CD14-positive monocyte (primary cell): ENCODE data around the gene SGTB. TPM values are rescaled to one million over a fixed set of nuclear protein-coding genes. Genes with fewer than 3 reads are reported as not detected.

Experiments used
- DNase-seq, 3 donors: peaks; one replicate each; pipeline ENCODE4 v3.0.0-alpha.2; 2011 to 2022
- H2AFZ ChIP-seq: 2 replicates; pipeline ENCODE4 v1.6.0; 2012; ENCODE audit warnings: mild to moderate bottlenecking, low read depth, low read length, inconsistent platforms; ENCODE audit not compliant: insufficient read depth, poor library complexity, severe bottlenecking
- H3K27ac ChIP-seq, 2 donors: 1 replicate in 1 of 2; 2 replicates in 1 of 2; pipeline ENCODE4 v1.5.1; 2012 to 2013; ENCODE audit warnings: low read length in 2 of 2, control low read depth in 1 of 2, inconsistent platforms in 1 of 2, low read depth in 1 of 2, mild to moderate bottlenecking in 1 of 2
- H3K27me3 ChIP-seq, 2 donors: one replicate each; pipeline versions ENCODE4 v1.6.0 to v1.6.1; 2011 to 2013; ENCODE audit warnings: low read length in 2 of 2; ENCODE audit not compliant: control insufficient read depth in 2 of 2, insufficient read depth in 2 of 2
- H3K36me3 ChIP-seq, 2 donors: replicated peaks in 1 of 2; 1 replicate in 1 of 2; 2 replicates in 1 of 2; pipeline versions ENCODE4 v1.5.1 to v1.6.1; 2012 to 2013; ENCODE audit warnings: low read length in 2 of 2, control low read depth in 1 of 2, inconsistent platforms in 1 of 2, mild to moderate bottlenecking in 1 of 2; ENCODE audit not compliant: insufficient read depth in 2 of 2, control insufficient read depth in 1 of 2
- H3K4me1 ChIP-seq, 2 donors: 1 replicate in 1 of 2; 2 replicates in 1 of 2; pipeline versions ENCODE4 v1.5.1 to v1.6.1; 2012 to 2013; ENCODE audit warnings: low read length in 2 of 2, control low read depth in 1 of 2, inconsistent platforms in 1 of 2, mild to moderate bottlenecking in 1 of 2, moderate library complexity in 1 of 2; ENCODE audit not compliant: insufficient read depth in 2 of 2, control insufficient read depth in 1 of 2
- H3K4me2 ChIP-seq: replicated peaks from 2 replicates; pipeline ENCODE3; 2012; ENCODE audit warnings: low read length, moderate library complexity, mild to moderate bottlenecking; ENCODE audit not compliant: poor library complexity, severe bottlenecking; ENCODE audit errors: extremely low read depth
- H3K4me3 ChIP-seq, 3 experiments: fragments of 200-600 bp in 1 of 3; sonication (generic) in 1 of 3; replicated peaks in 1 of 3; 1 replicate in 2 of 3; 2 replicates in 1 of 3; pipeline ENCODE4 v1.5.1; 2011 to 2013; ENCODE audit warnings: low read length in 3 of 3, mild to moderate bottlenecking in 3 of 3, control low read depth in 2 of 3, low read depth in 2 of 3, inconsistent platforms in 1 of 3, moderate library complexity in 1 of 3
- H3K79me2 ChIP-seq: 2 replicates; pipeline ENCODE4 v1.6.0; 2012; ENCODE audit warnings: mild to moderate bottlenecking, control low read depth, inconsistent platforms, low read length, moderate library complexity; ENCODE audit not compliant: insufficient read depth
- H3K9ac ChIP-seq: 2 replicates; pipeline ENCODE4 v1.6.0; 2017; ENCODE audit warnings: low read length, mild to moderate bottlenecking; ENCODE audit not compliant: insufficient read depth, poor library complexity, severe bottlenecking
- H3K9me3 ChIP-seq, 2 donors: replicated peaks in 1 of 2; 1 replicate in 1 of 2; 2 replicates in 1 of 2; pipeline versions ENCODE4 v1.5.1 to v1.6.1; 2012 to 2013; ENCODE audit warnings: low read length in 2 of 2, control low read depth in 1 of 2; ENCODE audit not compliant: control insufficient read depth in 1 of 2, insufficient read depth in 1 of 2
- H4K20me1 ChIP-seq: 2 replicates; pipeline ENCODE4 v1.6.0; 2012; ENCODE audit warnings: mild to moderate bottlenecking, low read length, control low read depth, moderate library complexity; ENCODE audit not compliant: insufficient read depth
- H3K27ac Mint-ChIP-seq, 7 donors: one replicate each; pipeline ENCODE4 v1.8.0; 2020; ENCODE audit warnings: mild to moderate bottlenecking in 7 of 7, mixed read lengths in 7 of 7, moderate library complexity in 6 of 7, inconsistent platforms in 2 of 7
- H3K27me3 Mint-ChIP-seq, 3 donors: one replicate each; pipeline ENCODE4 v1.8.0; 2021 to 2022; ENCODE audit warnings: low read depth in 3 of 3, mild to moderate bottlenecking in 3 of 3, mixed read lengths in 3 of 3, moderate library complexity in 3 of 3, inconsistent platforms in 1 of 3
- H3K36me3 Mint-ChIP-seq, 2 donors: one replicate each; pipeline ENCODE4 v1.8.0; 2020; ENCODE audit warnings: mixed read lengths in 2 of 2, inconsistent platforms in 1 of 2, mild to moderate bottlenecking in 1 of 2
- H3K4me1 Mint-ChIP-seq: one replicate; pipeline ENCODE4 v1.8.0; 2020; ENCODE audit warnings: mild to moderate bottlenecking, mixed read lengths
- H3K4me3 Mint-ChIP-seq, 2 donors: one replicate each; pipeline ENCODE4 v1.8.0; 2020; ENCODE audit warnings: mild to moderate bottlenecking in 2 of 2, mixed read lengths in 2 of 2, moderate library complexity in 1 of 2
- H3K9me3 Mint-ChIP-seq, 7 donors: one replicate each; pipeline ENCODE4 v1.8.0; 2020 to 2022; ENCODE audit warnings: mixed read lengths in 7 of 7, mild to moderate bottlenecking in 6 of 7, moderate library complexity in 6 of 7, inconsistent platforms in 2 of 7
- WGBS: methylation state at CpG from one replicate; pipeline ENCODE4 v1.1.5; 2013; ENCODE audit warnings: missing lambda C conversion rate; ENCODE audit not compliant: insufficient coverage; 5-methylcytosine and 5-hydroxymethylcytosine counted together
- intact Hi-C, 2 donors: fragments of 100-400 bp; cut with micrococcal nuclease; formaldehyde crosslinking; loops; one replicate each; pipeline versions ENCODE4 v1.15.0 to v1.15.1; 2023
- polyA plus RNA-seq, 3 donors: library from polyadenylated mRNA; depleted of rRNA in 1 of 3; unstranded in 2 of 3; stranded (reverse) in 1 of 3; fragments of 300-500 nt in 2 of 3; fragments of >200 nt in 1 of 3; fragmentation: Illumina TruSeq in 2 of 3; gene quantifications; 1 replicate in 2 of 3; 2 replicates in 1 of 3; pipeline ENCODE4 v1.2.3, GENCODE V29; 2012 to 2021
- TF ChIP-seq, protein P1 (sequence below): fragments of 200-600 bp; IDR thresholded peaks from one replicate; pipeline ENCODE4 v1.8.0; 2022; ENCODE audit warnings: antibody characterized with exemption, mild to moderate bottlenecking

The SGTB gene
- polyA plus RNA-seq, 3 donors, result 7.4 to 16.5 (median 7.6) TPM

DNA sequence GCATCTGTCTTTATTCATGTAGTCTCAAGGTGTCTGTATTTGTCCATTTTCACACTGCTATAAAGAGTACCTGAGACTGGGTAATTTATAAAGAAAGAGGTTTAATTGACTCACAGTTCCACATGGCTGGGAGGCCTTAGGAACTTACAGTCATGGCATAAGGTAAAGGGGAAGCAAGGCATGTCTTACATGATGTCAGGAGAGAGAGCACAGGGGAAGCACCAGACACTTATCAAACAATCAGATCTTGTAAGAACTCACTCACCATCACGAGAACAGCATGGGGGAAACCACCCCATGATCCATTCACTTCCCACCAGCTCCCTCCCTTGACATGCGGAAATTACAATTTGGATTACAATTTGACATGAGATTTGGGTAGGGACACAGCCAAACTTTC lies 44.3 kb upstream of the SGTB start:
- peaks cover 18 to 43% of the 10 kb centered on the region in 2 donors for H3K36me3 ChIP-seq
- 100% methylated on average over 1 of the region's 2 CpGs for WGBS
- H2AFZ ChIP-seq, result no peak overlapping the region
- H3K27me3 Mint-ChIP-seq, result no peaks in the 10 kb centered on the region
- H3K4me2 ChIP-seq, result no peak overlapping the region
- TF ChIP-seq, protein P1, sequence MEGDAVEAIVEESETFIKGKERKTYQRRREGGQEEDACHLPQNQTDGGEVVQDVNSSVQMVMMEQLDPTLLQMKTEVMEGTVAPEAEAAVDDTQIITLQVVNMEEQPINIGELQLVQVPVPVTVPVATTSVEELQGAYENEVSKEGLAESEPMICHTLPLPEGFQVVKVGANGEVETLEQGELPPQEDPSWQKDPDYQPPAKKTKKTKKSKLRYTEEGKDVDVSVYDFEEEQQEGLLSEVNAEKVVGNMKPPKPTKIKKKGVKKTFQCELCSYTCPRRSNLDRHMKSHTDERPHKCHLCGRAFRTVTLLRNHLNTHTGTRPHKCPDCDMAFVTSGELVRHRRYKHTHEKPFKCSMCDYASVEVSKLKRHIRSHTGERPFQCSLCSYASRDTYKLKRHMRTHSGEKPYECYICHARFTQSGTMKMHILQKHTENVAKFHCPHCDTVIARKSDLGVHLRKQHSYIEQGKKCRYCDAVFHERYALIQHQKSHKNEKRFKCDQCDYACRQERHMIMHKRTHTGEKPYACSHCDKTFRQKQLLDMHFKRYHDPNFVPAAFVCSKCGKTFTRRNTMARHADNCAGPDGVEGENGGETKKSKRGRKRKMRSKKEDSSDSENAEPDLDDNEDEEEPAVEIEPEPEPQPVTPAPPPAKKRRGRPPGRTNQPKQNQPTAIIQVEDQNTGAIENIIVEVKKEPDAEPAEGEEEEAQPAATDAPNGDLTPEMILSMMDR, result no peak
- H3K9me3 ChIP-seq, result peaks cover 0 to 7% of the 10 kb centered on the region in 2 donors
- H3K4me1 Mint-ChIP-seq, result no peaks in the 10 kb centered on the region
- DNase-seq, result peak in 1 of 3 donors; percentile 26
- intact Hi-C loops, result no loop called here
- no peaks in the 10 kb centered on the region for H3K79me2 ChIP-seq
- H3K27ac ChIP-seq, result no peak overlapping the region
- no peaks in the 10 kb centered on the region for H4K20me1 ChIP-seq
- H3K9ac ChIP-seq, result no peak overlapping the region
- H3K4me3 Mint-ChIP-seq, result no peak overlapping the region
- peaks cover 45 to 60% of the 10 kb centered on the region in 2 donors for H3K36me3 Mint-ChIP-seq
- peaks cover 0 to 7% (median 2%) of the 10 kb centered on the region in 7 donors for H3K9me3 Mint-ChIP-seq
- H3K27ac Mint-ChIP-seq, result peak overlapping the region in 1 of 7 donors; percentile 5
- no peaks in the 10 kb centered on the region for H3K4me1 ChIP-seq
- no peaks in the 10 kb centered on the region for H3K27me3 ChIP-seq
- H3K4me3 ChIP-seq, result no peak overlapping the region

DNA sequence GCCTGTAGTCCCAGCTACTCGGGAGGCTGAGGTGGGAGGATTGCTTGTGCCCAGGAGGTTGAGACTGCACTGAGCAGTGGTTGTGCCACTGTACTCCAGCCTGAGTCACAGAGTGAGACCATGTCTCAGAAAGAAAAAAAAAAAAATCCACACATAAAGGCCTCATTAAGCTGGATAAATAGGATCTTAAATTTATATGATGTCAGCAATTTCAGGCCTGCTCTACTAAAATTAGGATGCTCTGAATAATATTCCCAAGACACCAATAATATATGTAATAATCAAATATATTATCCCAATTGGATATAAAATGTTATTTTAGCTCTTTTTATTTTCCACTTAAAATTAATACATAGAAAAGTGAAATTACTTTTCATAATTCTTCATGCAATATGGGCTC lies 43.7 kb upstream of the SGTB start:
- no peaks in the 10 kb centered on the region for H3K4me1 ChIP-seq
- H4K20me1 ChIP-seq, result no peaks in the 10 kb centered on the region
- H3K9me3 ChIP-seq, result peaks cover 0 to 7% of the 10 kb centered on the region in 2 donors
- peaks cover 18 to 44% of the 10 kb centered on the region in 2 donors for H3K36me3 ChIP-seq
- no peaks in the 10 kb centered on the region for H3K79me2 ChIP-seq
- no peak overlapping the region for H3K4me3 ChIP-seq
- no peak overlapping the region for H3K9ac ChIP-seq
- Mint-ChIP-seq H3K27me3 (no peaks in the 10 kb centered on the region), H3K4me3 (no peak overlapping the region), H3K4me1 (no peaks in the 10 kb centered on the region), H3K9me3 (peaks cover 0 to 7% (median 2%) of the 10 kb centered on the region in 7 donors), H3K27ac (no peak overlapping the region), H3K36me3 (peaks cover 47 to 60% of the 10 kb centered on the region in 2 donors)
- H3K27me3 ChIP-seq, result no peaks in the 10 kb centered on the region
- intact Hi-C loops, result no loop called here
- H2AFZ ChIP-seq, result no peak overlapping the region
- TF ChIP-seq, protein P1, result no peak
- no peak overlapping the region for H3K27ac ChIP-seq
- no peak overlapping the region for H3K4me2 ChIP-seq
- DNase-seq, result no peak
- WGBS, result no CpG with 5 or more reads among the region's 1 CpG
